Thoracic aorta (tissue), 2 donors: ENCODE measurements around the gene ATP6V1G3. TPM values are rescaled to one million over a fixed set of nuclear protein-coding genes. Genes with fewer than 3 reads are reported as not detected.

ENCODE experiments used
- ATAC-seq: fragments of 150-250 bp; one replicate; pipeline ENCODE4 v1.8.0; 2017; ENCODE audit warnings: low read depth; ENCODE audit not compliant: insufficient number of reproducible peaks, low FRiP score
- DNase-seq: peaks from one replicate; pipeline ENCODE4 v3.0.0-alpha.2; 2020; ENCODE audit warnings: low spot score
- H3K27ac ChIP-seq, 2 donors: fragments of 200-600 bp; sonication (generic); 1 replicate in 1 of 2; 2 replicates in 1 of 2; pipeline ENCODE4 v1.5.1; 2016; ENCODE audit warnings: mild to moderate bottlenecking in 2 of 2, moderate library complexity in 2 of 2
- H3K27me3 ChIP-seq: fragments of 200-600 bp; sonication (generic); replicated peaks from 2 replicates; pipeline ENCODE4 v1.6.0; 2016; ENCODE audit warnings: mild to moderate bottlenecking; ENCODE audit not compliant: insufficient read depth
- H3K36me3 ChIP-seq: fragments of 200-600 bp; sonication (generic); one replicate; pipeline ENCODE4 v1.5.1; 2016
- H3K4me1 ChIP-seq, 2 donors: fragments of 200-600 bp; sonication (generic); 1 replicate in 1 of 2; 2 replicates in 1 of 2; pipeline versions ENCODE4 v1.5.1 to v1.6.0; 2016; ENCODE audit warnings: low read depth in 2 of 2, mild to moderate bottlenecking in 1 of 2; ENCODE audit not compliant: control insufficient read depth in 1 of 2
- H3K4me3 ChIP-seq: fragments of 200-600 bp; sonication (generic); 2 replicates; pipeline ENCODE4 v1.5.1; 2016; ENCODE audit warnings: mild to moderate bottlenecking
- H3K9me3 ChIP-seq: fragments of 200-600 bp; sonication (generic); 2 replicates; pipeline ENCODE4 v1.5.1; 2016
- CTCF ChIP-seq: fragments of 200-600 bp; sonication (generic); IDR thresholded peaks from one replicate; pipeline ENCODE4 v1.5.1; 2019; ENCODE audit warnings: antibody characterized with exemption
- total RNA-seq, 2 donors: library from RNA; depleted of rRNA; stranded (reverse); fragments of >200 nt; gene quantifications; one replicate each; pipeline versions ENCODE4 v1.1.0 to v1.2.3, GENCODE V29; 2016

The ATP6V1G3 gene
- total RNA-seq, 2 donors from 2014 or later = not detected

DNA sequence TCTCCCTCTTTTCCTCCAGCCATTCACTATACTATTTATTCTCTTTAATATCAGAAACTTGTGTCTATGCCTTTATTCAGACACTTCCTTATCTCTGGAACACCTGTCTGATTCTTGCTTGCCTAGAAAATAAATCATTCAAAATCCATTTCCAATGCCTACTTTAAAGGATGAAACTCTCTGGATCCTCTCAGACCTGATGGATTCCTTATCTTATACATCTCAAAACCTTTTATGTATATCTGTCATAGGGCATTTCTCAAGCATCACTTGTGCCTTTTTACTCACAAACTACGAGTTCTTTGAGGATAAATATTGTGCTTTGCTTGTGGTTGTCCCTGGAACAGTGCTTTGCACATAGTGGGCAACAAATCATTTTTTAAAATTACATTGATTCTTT is 3.8 kb upstream of the ATP6V1G3 start:
- H3K36me3 ChIP-seq = no peaks in the 10 kb centered on the region
- no peaks in the 10 kb centered on the region for H3K9me3 ChIP-seq
- H3K4me3 ChIP-seq = no peak overlapping the region
- TF ChIP-seq CTCF = no peak
- no peak for ATAC-seq
- DNase-seq = no peak
- no peaks in the 10 kb centered on the region for H3K4me1 ChIP-seq
- no peak overlapping the region for H3K27ac ChIP-seq
- H3K27me3 ChIP-seq = no peaks in the 10 kb centered on the region

GRCh38 chr1:198543670-198544260 is 3.3 kb upstream of the ATP6V1G3 start:
- no peak overlapping the region for H3K4me3 ChIP-seq
- no peaks in the 10 kb centered on the region for H3K4me1 ChIP-seq
- no peaks in the 10 kb centered on the region for H3K9me3 ChIP-seq
- no peak for ATAC-seq
- H3K36me3 ChIP-seq = no peaks in the 10 kb centered on the region
- no peak for TF ChIP-seq CTCF
- no peak for DNase-seq
- no peaks in the 10 kb centered on the region for H3K27me3 ChIP-seq
- no peak overlapping the region for H3K27ac ChIP-seq

- H3K4me3 ChIP-seq = no peak overlapping the region
- no peak for DNase-seq
- H3K9me3 ChIP-seq = no peaks in the 10 kb centered on the region
- no peak for ATAC-seq
- TF ChIP-seq CTCF = no peak
- no peaks in the 10 kb centered on the region for H3K4me1 ChIP-seq
- H3K27ac ChIP-seq = no peak overlapping the region
- H3K36me3 ChIP-seq = no peaks in the 10 kb centered on the region
- no peaks in the 10 kb centered on the region for H3K27me3 ChIP-seq
These were observed 2.2 kb upstream of the ATP6V1G3 start for GRCh38 chr1:198542632-198543031.

- Histone ChIP-seq H3K4me3 (no peak overlapping the region), H3K9me3 (no peaks in the 10 kb centered on the region)
These were observed 1.3 kb upstream of the ATP6V1G3 start for GRCh38 chr1:198541737-198542136.

More at GRCh38 chr1:198541737-198542136, 1.3 kb upstream of the ATP6V1G3 start:
- Histone ChIP-seq H3K36me3 (no peaks in the 10 kb centered on the region), H3K4me1 (no peaks in the 10 kb centered on the region), H3K27ac (no peak overlapping the region), H3K27me3 (no peaks in the 10 kb centered on the region)
- TF ChIP-seq CTCF = no peak
- ATAC-seq = no peak
- DNase-seq = no peak
